B cell (primary cell): ENCODE data around the gene KCND3.

Experiments
- EZH2 ChIP-seq: IDR thresholded peaks from 2 replicates; pipeline ENCODE4 v1.6.1; 2012; ENCODE audit warnings: borderline replicate concordance, low read depth, mild to moderate bottlenecking, moderate library complexity, low read length; ENCODE audit not compliant: insufficient read depth, poor library complexity, severe bottlenecking
- TF ChIP-seq, protein P1 (sequence below): fragments of 200-600 bp; IDR thresholded peaks from one replicate; pipeline ENCODE4 v1.8.0; 2022; ENCODE audit warnings: antibody characterized with exemption, mild to moderate bottlenecking

DNA sequence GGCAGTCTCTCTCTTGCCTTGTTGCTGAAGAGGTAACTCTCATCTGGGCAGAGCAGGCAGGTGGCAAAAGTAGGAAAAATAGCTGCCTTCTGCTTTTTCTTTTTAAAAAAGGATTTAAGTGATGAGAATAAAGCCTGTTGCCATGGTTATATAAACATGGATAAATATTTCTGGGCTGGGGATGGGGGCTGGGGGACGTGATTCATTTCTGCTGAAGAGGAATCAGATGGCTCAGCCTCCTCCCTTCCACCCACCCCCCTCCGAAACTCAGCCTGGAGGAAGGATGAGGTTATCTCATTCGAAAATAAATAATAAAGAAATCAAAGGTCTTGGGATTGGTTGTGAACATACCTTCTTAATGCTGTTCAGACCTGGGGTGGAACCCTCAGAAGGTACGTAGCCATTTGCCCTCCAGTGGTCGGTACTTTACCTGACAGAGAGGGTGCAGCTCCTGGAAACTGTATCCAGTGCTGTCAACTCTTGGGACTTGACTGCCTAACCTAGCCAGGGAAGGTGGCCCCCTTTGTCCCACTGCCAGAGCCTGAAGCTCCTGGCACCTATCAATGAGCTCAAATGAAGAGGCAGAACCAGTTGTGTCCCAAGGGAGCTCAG lies 246.4 kb downstream of the KCND3 start:
- TF ChIP-seq EZH2: no peak
- TF ChIP-seq, protein P1, sequence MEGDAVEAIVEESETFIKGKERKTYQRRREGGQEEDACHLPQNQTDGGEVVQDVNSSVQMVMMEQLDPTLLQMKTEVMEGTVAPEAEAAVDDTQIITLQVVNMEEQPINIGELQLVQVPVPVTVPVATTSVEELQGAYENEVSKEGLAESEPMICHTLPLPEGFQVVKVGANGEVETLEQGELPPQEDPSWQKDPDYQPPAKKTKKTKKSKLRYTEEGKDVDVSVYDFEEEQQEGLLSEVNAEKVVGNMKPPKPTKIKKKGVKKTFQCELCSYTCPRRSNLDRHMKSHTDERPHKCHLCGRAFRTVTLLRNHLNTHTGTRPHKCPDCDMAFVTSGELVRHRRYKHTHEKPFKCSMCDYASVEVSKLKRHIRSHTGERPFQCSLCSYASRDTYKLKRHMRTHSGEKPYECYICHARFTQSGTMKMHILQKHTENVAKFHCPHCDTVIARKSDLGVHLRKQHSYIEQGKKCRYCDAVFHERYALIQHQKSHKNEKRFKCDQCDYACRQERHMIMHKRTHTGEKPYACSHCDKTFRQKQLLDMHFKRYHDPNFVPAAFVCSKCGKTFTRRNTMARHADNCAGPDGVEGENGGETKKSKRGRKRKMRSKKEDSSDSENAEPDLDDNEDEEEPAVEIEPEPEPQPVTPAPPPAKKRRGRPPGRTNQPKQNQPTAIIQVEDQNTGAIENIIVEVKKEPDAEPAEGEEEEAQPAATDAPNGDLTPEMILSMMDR: no peak
